Measurements from ENCODE around the gene EEF2. TPM values are rescaled to one million over a fixed set of nuclear protein-coding genes. Genes with fewer than 3 reads are reported as not detected.

Gene EEF2
- total and polyA plus RNA-seq, 2 donors (not counting 1 experiment from before 2014, with no cell fraction given), result 1,449 to 3,167 TPM

DNA sequence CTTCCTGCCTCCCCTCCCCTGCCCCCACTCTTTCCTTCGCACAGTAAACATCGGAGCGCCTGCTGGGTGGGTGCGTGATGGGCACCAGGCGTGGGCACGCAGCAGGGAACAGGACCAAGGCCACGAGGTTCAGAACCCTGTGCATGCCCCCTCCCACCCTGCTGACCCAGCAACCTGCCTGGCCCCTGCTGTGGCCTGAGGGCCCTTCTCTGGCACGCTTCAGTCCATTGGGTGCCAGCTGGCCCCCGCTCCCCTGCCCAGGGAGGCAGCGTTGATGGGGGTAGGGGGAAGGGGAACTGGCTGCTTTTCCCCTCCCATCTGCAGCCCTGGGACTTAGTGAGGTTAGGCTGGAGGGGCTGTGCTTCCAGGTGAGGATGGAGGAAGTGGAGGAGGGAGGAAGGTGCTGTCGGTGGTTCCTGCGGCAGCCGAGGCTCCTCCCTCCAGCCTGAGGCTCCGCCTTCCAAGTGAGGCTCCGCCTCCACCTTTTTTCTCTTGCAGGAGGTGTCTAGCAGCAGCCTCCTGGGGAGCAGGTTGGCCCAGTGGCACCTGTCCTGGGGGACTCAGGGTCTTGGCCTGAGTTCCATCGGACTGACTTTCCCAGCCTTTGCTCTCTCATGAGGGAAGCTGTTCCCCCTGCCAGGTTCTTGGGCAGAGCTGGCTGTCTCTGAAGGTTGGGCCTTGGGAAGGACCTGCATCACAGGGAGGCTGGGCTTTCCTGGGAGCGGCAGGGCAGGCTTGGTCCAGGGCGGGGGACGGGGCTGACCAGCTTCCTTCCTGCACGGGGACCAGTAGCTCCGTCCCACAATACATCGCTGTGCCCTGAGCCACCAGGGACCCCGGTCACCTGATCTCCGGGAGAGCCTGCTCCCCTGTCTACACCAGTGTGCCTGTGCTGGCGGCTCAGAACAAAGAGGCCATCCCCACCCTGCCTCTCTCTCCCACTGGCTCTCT lies 29.6 kb upstream of the EEF2 start:
- POLR2A ChIA-PET, result no interaction called here
- CTCF ChIA-PET, result no interaction called here
- peaks cover 100% of the 10 kb centered on the region for H4K20me1 ChIP-seq (ENCODE audit: control insufficient read depth, insufficient read depth, low read length, poor library complexity, severe bottlenecking)
- H3K9ac ChIP-seq (ENCODE audit: low read length), result no peak overlapping the region
- H3K27me3 Mint-ChIP-seq, result no peaks in the 10 kb centered on the region
- ATAC-seq (ENCODE audit: low read depth) (peak; percentile 62), DNase-seq (peak; percentile 54)
- no peak overlapping the region for H3K27ac Mint-ChIP-seq
- H3K9me3 Mint-ChIP-seq (ENCODE audit: insufficient read depth), result no peaks in the 10 kb centered on the region
- peaks cover 26% of the 10 kb centered on the region for H3K4me1 Mint-ChIP-seq
- H2AFZ ChIP-seq (ENCODE audit: insufficient read depth, low read depth, low read length, poor library complexity, severe bottlenecking), result no peak overlapping the region
- intact Hi-C loops (cut with micrococcal nuclease), result no loop called here
- no peak overlapping the region for H3K4me3 ChIP-seq (ENCODE audit: control extremely low read depth in 1 of 5, extremely low read depth in 1 of 5, insufficient read depth in 1 of 5, low read depth in 2 of 5, low read length in 4 of 5)
- no peaks in the 10 kb centered on the region for H3K27me3 ChIP-seq (replicated peaks in 1 of 4; ENCODE audit: control extremely low read depth in 1 of 4, control insufficient read depth in 3 of 4, insufficient read depth in 4 of 4, low read length in 3 of 4)
- H3K79me2 ChIP-seq (ENCODE audit: control insufficient read depth, insufficient read depth, low read length), result peaks cover 97% of the 10 kb centered on the region
- peaks cover 0 to 3% (median 0%) of the 10 kb centered on the region in 3 donors for H3K9me3 ChIP-seq (ENCODE audit: control extremely low read depth in 1 of 3, control insufficient read depth in 2 of 3, insufficient read depth in 1 of 3, low read length in 2 of 3)
- WGBS (ENCODE audit: insufficient coverage), result 70% methylated on average over 21 of the region's 25 CpGs
- TF ChIP-seq, protein P1, sequence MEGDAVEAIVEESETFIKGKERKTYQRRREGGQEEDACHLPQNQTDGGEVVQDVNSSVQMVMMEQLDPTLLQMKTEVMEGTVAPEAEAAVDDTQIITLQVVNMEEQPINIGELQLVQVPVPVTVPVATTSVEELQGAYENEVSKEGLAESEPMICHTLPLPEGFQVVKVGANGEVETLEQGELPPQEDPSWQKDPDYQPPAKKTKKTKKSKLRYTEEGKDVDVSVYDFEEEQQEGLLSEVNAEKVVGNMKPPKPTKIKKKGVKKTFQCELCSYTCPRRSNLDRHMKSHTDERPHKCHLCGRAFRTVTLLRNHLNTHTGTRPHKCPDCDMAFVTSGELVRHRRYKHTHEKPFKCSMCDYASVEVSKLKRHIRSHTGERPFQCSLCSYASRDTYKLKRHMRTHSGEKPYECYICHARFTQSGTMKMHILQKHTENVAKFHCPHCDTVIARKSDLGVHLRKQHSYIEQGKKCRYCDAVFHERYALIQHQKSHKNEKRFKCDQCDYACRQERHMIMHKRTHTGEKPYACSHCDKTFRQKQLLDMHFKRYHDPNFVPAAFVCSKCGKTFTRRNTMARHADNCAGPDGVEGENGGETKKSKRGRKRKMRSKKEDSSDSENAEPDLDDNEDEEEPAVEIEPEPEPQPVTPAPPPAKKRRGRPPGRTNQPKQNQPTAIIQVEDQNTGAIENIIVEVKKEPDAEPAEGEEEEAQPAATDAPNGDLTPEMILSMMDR (IDR thresholded peaks at IDR 0.05), result no peak
- TF ChIP-seq EZH2 (IDR thresholded peaks at IDR 0.05; ENCODE audit: borderline replicate concordance, insufficient read depth, low read depth, low read length, poor library complexity, severe bottlenecking), result no peak
- peaks cover 0 to 46% of the 10 kb centered on the region in 2 experiments for H3K36me3 ChIP-seq (replicated peaks in 1 of 2; ENCODE audit: control extremely low read depth in 1 of 2, control insufficient read depth in 1 of 2, extremely low read depth in 1 of 2, insufficient read depth in 2 of 2, low read length in 1 of 2)
- peak overlapping the region; percentile 3 for H3K4me2 ChIP-seq (replicated peaks; ENCODE audit: low read depth, low read length, poor library complexity, severe bottlenecking)
- peaks cover 0 to 9% of the 10 kb centered on the region in 2 donors for H3K4me1 ChIP-seq (ENCODE audit: control insufficient read depth in 2 of 2, insufficient read depth in 2 of 2, low read length in 2 of 2)
- no peak overlapping the region for H3K4me3 Mint-ChIP-seq
- no peak overlapping the region for H3K27ac ChIP-seq (ENCODE audit: low read length in 2 of 2)
